Measurements from ENCODE around the gene S100A13.

- TF ChIP-seq CTCF (conservative IDR thresholded peaks at IDR 0.05) (no peak), EZH2 (IDR thresholded peaks at IDR 0.05; ENCODE audit: low read depth) (no peak)
These were observed 22.0 kb upstream of the S100A13 start for GRCh38 chr1:153649137-153649862.

Measured in PC-9 (cell line).